Tibial nerve (tissue), 4 donors: ENCODE data around the gene DNASE1L3.

Experiments
- EP300 ChIP-seq, 2 donors: sonication (generic); formaldehyde crosslinking; IDR thresholded peaks; one replicate each; pipeline ENCODE4 v1.6.1; 2017; ENCODE audit warnings: antibody characterized with exemption in 2 of 2, mild to moderate bottlenecking in 1 of 2
- POLR2A ChIP-seq, 2 donors: fragments of 450-650 bp; IDR thresholded peaks; one replicate each; pipeline ENCODE4 v1.6.1; 2017; ENCODE audit warnings: antibody characterized with exemption in 2 of 2, mild to moderate bottlenecking in 2 of 2, moderate library complexity in 2 of 2
- TF ChIP-seq, protein P1 (sequence below), 5 experiments: fragments of 200-600 bp in 3 of 5; fragments of 450-650 bp in 2 of 5; sonication (generic) in 3 of 5; IDR thresholded peaks; one replicate each; pipeline ENCODE4 v1.5.1; 2016 to 2019; ENCODE audit warnings: antibody characterized with exemption in 5 of 5, mild to moderate bottlenecking in 3 of 5, moderate library complexity in 2 of 5

DNA sequence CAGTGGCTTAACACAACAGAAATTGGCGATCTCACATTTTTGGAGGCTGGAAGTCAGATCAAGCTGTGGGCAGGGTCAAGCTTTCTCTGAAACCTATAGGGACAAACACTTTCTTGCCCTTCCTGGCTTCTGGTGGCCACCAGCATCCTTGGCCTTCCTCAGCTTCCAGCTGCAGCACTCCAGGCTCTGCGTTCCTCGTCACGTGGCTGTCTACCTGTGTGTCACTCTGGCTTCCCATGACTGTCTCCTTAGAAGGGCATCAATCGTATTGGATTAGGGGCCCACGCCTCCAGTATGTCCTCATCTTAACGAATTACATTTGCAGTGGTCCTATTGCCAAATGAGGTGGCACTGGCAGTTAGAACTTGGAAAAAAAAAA lies 25.8 kb downstream of the DNASE1L3 start:
- TF ChIP-seq, protein P1, sequence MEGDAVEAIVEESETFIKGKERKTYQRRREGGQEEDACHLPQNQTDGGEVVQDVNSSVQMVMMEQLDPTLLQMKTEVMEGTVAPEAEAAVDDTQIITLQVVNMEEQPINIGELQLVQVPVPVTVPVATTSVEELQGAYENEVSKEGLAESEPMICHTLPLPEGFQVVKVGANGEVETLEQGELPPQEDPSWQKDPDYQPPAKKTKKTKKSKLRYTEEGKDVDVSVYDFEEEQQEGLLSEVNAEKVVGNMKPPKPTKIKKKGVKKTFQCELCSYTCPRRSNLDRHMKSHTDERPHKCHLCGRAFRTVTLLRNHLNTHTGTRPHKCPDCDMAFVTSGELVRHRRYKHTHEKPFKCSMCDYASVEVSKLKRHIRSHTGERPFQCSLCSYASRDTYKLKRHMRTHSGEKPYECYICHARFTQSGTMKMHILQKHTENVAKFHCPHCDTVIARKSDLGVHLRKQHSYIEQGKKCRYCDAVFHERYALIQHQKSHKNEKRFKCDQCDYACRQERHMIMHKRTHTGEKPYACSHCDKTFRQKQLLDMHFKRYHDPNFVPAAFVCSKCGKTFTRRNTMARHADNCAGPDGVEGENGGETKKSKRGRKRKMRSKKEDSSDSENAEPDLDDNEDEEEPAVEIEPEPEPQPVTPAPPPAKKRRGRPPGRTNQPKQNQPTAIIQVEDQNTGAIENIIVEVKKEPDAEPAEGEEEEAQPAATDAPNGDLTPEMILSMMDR (IDR thresholded peaks at IDR 0.05), result no peak
- TF ChIP-seq EP300 (IDR thresholded peaks at IDR 0.05) (no peak), POLR2A (IDR thresholded peaks at IDR 0.05) (no peak)
